ENCODE measurements around the gene MST1.

Gene MST1

DNA sequence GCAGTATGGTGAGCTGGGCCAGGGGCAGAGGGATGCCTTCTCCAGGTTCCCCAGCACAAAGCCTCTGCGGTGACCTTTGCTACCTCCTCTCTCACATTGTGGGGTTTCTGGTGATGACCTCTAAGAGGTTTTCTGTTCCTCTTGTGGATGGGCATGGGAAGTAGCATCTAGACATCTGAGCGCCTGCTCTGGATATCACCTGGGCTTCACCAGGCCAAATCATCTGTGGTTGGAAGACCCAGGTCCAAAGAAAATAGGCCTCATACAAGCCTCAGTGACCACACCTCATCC is 8.1 kb downstream of the MST1 start:
- H3K27ac Mint-ChIP-seq: no peak overlapping the region
- H3K4me1 Mint-ChIP-seq: no peaks in the 10 kb centered on the region
- peaks cover 4% of the 10 kb centered on the region for H3K27me3 Mint-ChIP-seq (ENCODE audit: low read depth)
- H3K9me3 Mint-ChIP-seq: no peaks in the 10 kb centered on the region
- H3K4me3 Mint-ChIP-seq: no peak overlapping the region
- TF ChIP-seq, protein P1, sequence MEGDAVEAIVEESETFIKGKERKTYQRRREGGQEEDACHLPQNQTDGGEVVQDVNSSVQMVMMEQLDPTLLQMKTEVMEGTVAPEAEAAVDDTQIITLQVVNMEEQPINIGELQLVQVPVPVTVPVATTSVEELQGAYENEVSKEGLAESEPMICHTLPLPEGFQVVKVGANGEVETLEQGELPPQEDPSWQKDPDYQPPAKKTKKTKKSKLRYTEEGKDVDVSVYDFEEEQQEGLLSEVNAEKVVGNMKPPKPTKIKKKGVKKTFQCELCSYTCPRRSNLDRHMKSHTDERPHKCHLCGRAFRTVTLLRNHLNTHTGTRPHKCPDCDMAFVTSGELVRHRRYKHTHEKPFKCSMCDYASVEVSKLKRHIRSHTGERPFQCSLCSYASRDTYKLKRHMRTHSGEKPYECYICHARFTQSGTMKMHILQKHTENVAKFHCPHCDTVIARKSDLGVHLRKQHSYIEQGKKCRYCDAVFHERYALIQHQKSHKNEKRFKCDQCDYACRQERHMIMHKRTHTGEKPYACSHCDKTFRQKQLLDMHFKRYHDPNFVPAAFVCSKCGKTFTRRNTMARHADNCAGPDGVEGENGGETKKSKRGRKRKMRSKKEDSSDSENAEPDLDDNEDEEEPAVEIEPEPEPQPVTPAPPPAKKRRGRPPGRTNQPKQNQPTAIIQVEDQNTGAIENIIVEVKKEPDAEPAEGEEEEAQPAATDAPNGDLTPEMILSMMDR (IDR thresholded peaks at IDR 0.05; ENCODE audit: unreplicated experiment in 3 of 3): no peak
- peaks cover 15% of the 10 kb centered on the region for H3K36me3 Mint-ChIP-seq (ENCODE audit: low read depth)

DNA sequence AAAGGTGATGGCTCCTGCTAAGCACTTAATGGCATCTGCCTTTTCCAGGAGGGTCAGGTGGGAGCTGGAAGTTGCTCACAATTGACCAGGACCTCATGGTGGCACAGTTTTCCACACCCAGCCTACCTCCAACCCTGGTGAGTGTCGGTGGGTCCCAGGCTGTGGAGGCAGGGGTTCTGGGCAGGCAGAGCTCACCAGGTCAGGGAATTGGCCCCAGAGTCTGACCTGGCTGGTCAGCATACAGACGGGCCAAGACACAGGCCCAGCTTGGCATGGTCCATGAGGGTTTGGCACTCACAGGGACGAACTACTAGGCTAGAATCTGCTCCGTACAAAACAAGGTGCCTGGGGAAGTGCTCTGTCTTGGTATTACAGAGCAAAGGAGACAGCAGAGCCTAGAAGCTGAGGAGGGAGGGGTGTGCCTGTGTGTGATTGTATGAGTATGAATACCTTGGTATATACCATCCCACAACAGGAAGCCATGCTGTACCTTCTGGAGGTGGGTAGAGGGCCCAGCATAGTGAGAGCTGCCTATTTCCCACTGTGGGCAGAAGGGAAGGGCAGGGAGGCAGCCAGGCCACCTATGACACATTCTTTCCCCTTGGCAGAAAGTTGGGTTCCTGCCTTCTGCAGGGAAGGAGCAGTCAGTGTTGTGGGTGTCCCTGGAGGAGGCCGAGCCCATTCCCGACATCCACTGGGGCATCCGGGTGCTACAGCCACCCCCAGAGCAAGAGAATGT is 8.6 kb downstream of the MST1 start:
- H3K27me3 Mint-ChIP-seq (ENCODE audit: low read depth): peaks cover 4% of the 10 kb centered on the region
- H3K4me3 Mint-ChIP-seq: no peak overlapping the region
- no peaks in the 10 kb centered on the region for H3K9me3 Mint-ChIP-seq
- no peaks in the 10 kb centered on the region for H3K4me1 Mint-ChIP-seq
- H3K36me3 Mint-ChIP-seq (ENCODE audit: low read depth): peaks cover 20% of the 10 kb centered on the region
- TF ChIP-seq, protein P1 (IDR thresholded peaks at IDR 0.05; ENCODE audit: unreplicated experiment in 3 of 3): no peak
- no peak overlapping the region for H3K27ac Mint-ChIP-seq

DNA sequence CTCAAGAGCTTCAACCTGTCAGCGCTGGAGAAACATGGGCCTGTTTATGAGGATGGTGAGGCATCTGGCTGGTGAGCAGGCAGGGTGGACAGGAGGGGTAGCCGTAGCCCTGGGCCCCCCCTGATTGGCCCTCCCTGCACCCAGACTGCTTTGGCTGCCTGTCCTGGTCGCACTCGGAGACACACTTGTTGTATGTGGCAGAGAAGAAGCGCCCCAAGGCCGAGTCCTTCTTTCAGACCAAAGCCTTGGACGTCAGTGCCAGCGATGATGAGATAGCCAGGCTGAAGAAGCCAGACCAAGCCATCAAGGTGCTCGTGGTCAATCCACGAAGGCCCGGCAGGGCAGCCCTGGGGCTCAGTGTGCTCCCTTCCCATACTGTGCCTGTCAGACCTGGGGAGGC is 13.4 kb downstream of the MST1 start:
- no peak overlapping the region for H3K27ac Mint-ChIP-seq

DNA sequence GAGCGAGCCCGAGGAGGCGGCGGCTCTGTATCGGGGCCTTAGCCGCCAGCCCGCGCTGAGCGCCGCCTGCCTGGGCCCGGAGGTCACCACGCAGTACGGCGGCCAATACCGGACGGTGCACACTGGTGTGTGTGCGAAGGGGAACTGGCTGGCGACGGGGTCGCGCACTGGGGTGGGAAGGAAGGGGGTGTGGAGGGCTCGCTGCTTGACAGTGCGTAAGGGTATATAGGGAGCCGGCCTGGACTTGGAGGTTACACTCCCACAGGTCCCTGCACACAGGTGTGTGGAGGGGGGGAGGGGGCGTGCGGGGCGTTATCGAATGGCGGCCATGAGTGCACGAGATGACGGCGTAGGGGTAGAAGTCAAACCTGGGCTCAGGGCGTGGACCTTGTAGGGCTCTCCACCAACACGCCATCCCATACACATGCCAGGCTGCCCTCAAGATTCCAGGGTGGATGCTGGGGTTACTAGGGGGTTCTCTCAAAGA is 14.7 kb downstream of the MST1 start:
- Mint-ChIP-seq H3K4me1 (peaks cover 12% of the 10 kb centered on the region), H3K27me3 (ENCODE audit: low read depth) (peaks cover 6% of the 10 kb centered on the region), H3K27ac (peak overlapping the region in 2 of 3 experiments; percentile 20 to 59), H3K4me3 (peak overlapping the region; percentile 90 to 97 (median 94)), H3K36me3 (ENCODE audit: low read depth) (peaks cover 13% of the 10 kb centered on the region), H3K9me3 (no peaks in the 10 kb centered on the region)
- TF ChIP-seq, protein P1 (IDR thresholded peaks at IDR 0.05; ENCODE audit: unreplicated experiment in 3 of 3): no peak

More for the DNA sequence above, 13.4 kb downstream of the MST1 start:
- Mint-ChIP-seq H3K4me3 (peak overlapping the region; percentile 40 to 97 (median 94)), H3K27me3 (ENCODE audit: low read depth) (peaks cover 6% of the 10 kb centered on the region), H3K4me1 (peaks cover 12% of the 10 kb centered on the region), H3K9me3 (no peaks in the 10 kb centered on the region), H3K36me3 (ENCODE audit: low read depth) (peaks cover 20% of the 10 kb centered on the region)
- TF ChIP-seq, protein P1 (IDR thresholded peaks at IDR 0.05; ENCODE audit: unreplicated experiment in 3 of 3): no peak

DNA sequence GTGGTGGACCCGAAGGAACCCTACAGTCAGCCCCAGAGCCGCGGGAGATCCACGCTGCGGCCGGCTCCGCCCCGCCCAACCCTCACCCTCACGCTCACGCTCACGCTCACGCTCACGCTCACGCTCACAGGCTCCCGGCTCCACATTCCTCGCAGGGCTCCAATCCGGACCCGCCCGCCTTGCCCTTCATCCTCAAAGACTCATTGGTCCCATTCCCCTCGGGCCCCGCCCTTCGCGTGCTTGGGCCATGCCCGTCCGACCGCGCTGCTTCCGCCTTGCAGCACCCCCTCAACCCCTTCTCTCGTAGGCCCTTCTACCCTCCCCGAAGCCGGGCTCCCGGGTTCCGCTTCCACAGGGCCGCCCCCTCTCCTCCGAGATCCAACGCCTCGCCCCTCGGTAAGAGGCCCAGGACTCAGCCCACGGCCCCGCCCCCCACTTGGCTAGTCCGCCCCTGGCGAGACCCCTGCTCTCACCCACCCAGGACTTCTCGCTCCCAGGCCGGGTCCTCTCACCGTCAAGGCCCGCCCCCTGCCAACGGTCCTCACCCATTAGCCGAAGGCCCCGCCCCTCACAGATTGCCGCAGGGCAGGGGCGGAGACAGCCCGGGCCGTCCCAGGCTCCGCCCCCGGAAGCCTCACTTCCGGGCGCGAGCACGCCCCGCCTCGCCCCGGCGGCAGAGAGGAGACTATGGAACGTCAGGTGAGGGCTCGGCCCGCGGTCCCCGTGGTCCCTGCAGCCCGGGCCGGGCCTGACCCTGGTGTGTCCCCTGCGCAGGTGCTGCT is 15.4 kb downstream of the MST1 start, which contains the start of gene APEH:
Gene APEH, plus strand, starts transcription at position 637 of the 782 bp plus-strand sequence. Its CDS starts 51 bp downstream, at position 688.
- Mint-ChIP-seq H3K27ac (peak within 1 kb of the TSS; percentile 94 to 100 (median 99)), H3K4me3 (peak within 1 kb of the TSS; percentile 90 to 97 (median 94)), H3K27me3 (ENCODE audit: low read depth) (peaks cover 6% of the 10 kb centered on the region), H3K36me3 (ENCODE audit: low read depth) (peaks cover 13% of the 10 kb centered on the region), H3K4me1 (peaks cover 15% of the 10 kb centered on the region), H3K9me3 (no peaks in the 10 kb centered on the region)
- TF ChIP-seq, protein P1 (IDR thresholded peaks at IDR 0.05; ENCODE audit: unreplicated experiment in 3 of 3): no peak

All from nephron (organoid).